ENCODE data around the gene CLDN7.

The CLDN7 gene

GRCh38 chr17:7289256-7290032, 27.2 kb upstream of the CLDN7 start:
- in situ Hi-C loops (cut with MboI; ENCODE audit: low sequenced_read_pairs): no loop called here

- in situ Hi-C loops (cut with MboI; ENCODE audit: low sequenced_read_pairs): no loop called here
Observed at GRCh38 chr17:7285679-7286078, 23.4 kb upstream of the CLDN7 start.

GRCh38 chr17:7284911-7285310, 22.6 kb upstream of the CLDN7 start:
- in situ Hi-C loops (cut with MboI; ENCODE audit: low sequenced_read_pairs): no loop called here

- in situ Hi-C loops (cut with MboI; ENCODE audit: low sequenced_read_pairs): no loop called here
Observed at GRCh38 chr17:7283471-7284216, 21.4 kb upstream of the CLDN7 start.

- in situ Hi-C loops (cut with MboI; ENCODE audit: low sequenced_read_pairs): no loop called here
Observed at GRCh38 chr17:7282752-7283321, 20.6 kb upstream of the CLDN7 start.

GRCh38 chr17:7281953-7282751, 19.9 kb upstream of the CLDN7 start:
- in situ Hi-C loops (cut with MboI; ENCODE audit: low sequenced_read_pairs): no loop called here

- in situ Hi-C loops (cut with MboI; ENCODE audit: low sequenced_read_pairs): no loop called here
Observed at GRCh38 chr17:7281074-7281952, 19.0 kb upstream of the CLDN7 start, which contains the start of gene SLC2A4. Gene SLC2A4, plus strand, starts transcription at chr17:7281718. Its CDS starts 217 bp downstream, at chr17:7281935.

GRCh38 chr17:7280519-7281073, 18.3 kb upstream of the CLDN7 start:
- in situ Hi-C loops (cut with MboI; ENCODE audit: low sequenced_read_pairs): no loop called here

- in situ Hi-C loops (cut with MboI; ENCODE audit: low sequenced_read_pairs): no loop called here
Observed at GRCh38 chr17:7279448-7279847, 17.2 kb upstream of the CLDN7 start.

- in situ Hi-C loops (cut with MboI; ENCODE audit: low sequenced_read_pairs): no loop called here
Observed at GRCh38 chr17:7266784-7267183, 4.5 kb upstream of the CLDN7 start.

- in situ Hi-C loops (cut with MboI; ENCODE audit: low sequenced_read_pairs): no loop called here
Observed at GRCh38 chr17:7263801-7264078, 1.5 kb upstream of the CLDN7 start.

- in situ Hi-C loops (cut with MboI; ENCODE audit: low sequenced_read_pairs): no loop called here
Observed at GRCh38 chr17:7262935-7263800, 890 bp upstream of the CLDN7 start.

- in situ Hi-C loops (cut with MboI; ENCODE audit: low sequenced_read_pairs): no loop called here
Observed at GRCh38 chr17:7261379-7262191, 693 bp downstream of the CLDN7 start.

GRCh38 chr17:7260651-7261378, 1.5 kb downstream of the CLDN7 start:
- in situ Hi-C loops (cut with MboI; ENCODE audit: low sequenced_read_pairs): no loop called here

GRCh38 chr17:7260151-7260550, 2.1 kb downstream of the CLDN7 start:
- in situ Hi-C loops (cut with MboI; ENCODE audit: low sequenced_read_pairs): no loop called here

- in situ Hi-C loops (cut with MboI; ENCODE audit: low sequenced_read_pairs): no loop called here
Observed at GRCh38 chr17:7259555-7259889, 2.8 kb downstream of the CLDN7 start.

GRCh38 chr17:7258731-7259554, 3.3 kb downstream of the CLDN7 start:
- in situ Hi-C loops (cut with MboI; ENCODE audit: low sequenced_read_pairs): no loop called here

All from hTERT RPE-1 (cell line).